Duodenal mucosa (tissue), 2 donors: ENCODE data around the gene CDRT15L2.
"Not testable (repeated sequence)": the region's sequence is repeated elsewhere in the genome, so short reads cannot be mapped to it uniquely, and the experiment has no call there.

ENCODE experiments used
- H3K27ac ChIP-seq: one replicate; pipeline ENCODE4 v1.7.0; 2013; ENCODE audit warnings: low read depth, low read length
- H3K27me3 ChIP-seq, 2 donors: one replicate each; pipeline ENCODE4 v1.7.0; 2013; ENCODE audit warnings: low read length in 2 of 2, control low read depth in 1 of 2; ENCODE audit not compliant: insufficient read depth in 2 of 2, control insufficient read depth in 1 of 2
- H3K36me3 ChIP-seq, 2 donors: one replicate each; pipeline ENCODE4 v1.7.0; 2013; ENCODE audit warnings: low read length in 2 of 2, control low read depth in 1 of 2; ENCODE audit not compliant: insufficient read depth in 2 of 2, control insufficient read depth in 1 of 2
- H3K4me1 ChIP-seq, 2 donors: one replicate each; pipeline ENCODE4 v1.7.0; 2013; ENCODE audit warnings: low read length in 2 of 2, control low read depth in 1 of 2; ENCODE audit not compliant: insufficient read depth in 2 of 2, control insufficient read depth in 1 of 2
- H3K4me3 ChIP-seq, 2 donors: one replicate each; pipeline ENCODE4 v1.7.0; 2013; ENCODE audit warnings: low read length in 2 of 2, low read depth in 1 of 2
- H3K9ac ChIP-seq, 2 donors: one replicate each; pipeline ENCODE4 v1.7.0; 2013; ENCODE audit warnings: low read length in 2 of 2, low read depth in 1 of 2
- H3K9me3 ChIP-seq, 2 donors: one replicate each; pipeline ENCODE4 v1.7.0; 2013; ENCODE audit warnings: low read length in 2 of 2, control low read depth in 1 of 2; ENCODE audit not compliant: control insufficient read depth in 1 of 2

CDRT15L2 gene

DNA sequence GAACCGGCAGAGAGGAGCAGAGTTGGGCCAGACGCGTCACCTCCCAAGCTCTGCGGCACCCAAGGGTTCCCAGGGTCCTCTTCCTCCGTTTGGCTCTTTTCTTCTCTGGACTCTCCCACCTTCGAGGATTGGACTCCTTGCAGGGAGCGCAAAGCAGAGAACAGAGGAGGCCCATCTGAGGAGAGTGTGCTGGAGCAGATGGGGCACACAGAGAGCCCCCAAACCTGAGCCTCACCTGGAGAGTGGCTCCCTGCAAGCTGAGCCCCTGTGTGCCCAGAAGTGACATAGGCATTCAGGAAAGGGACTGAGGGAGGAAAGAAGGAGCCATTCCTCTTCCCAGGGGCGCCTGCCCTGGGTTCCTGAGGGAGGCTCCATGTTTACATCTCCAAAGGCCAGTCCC lies 6.3 kb upstream of the CDRT15L2 start:
- not testable (repeated sequence) for H3K4me3 ChIP-seq, H3K9ac ChIP-seq, H3K4me1 ChIP-seq, H3K9me3 ChIP-seq, H3K27ac ChIP-seq, H3K27me3 ChIP-seq, H3K36me3 ChIP-seq

DNA sequence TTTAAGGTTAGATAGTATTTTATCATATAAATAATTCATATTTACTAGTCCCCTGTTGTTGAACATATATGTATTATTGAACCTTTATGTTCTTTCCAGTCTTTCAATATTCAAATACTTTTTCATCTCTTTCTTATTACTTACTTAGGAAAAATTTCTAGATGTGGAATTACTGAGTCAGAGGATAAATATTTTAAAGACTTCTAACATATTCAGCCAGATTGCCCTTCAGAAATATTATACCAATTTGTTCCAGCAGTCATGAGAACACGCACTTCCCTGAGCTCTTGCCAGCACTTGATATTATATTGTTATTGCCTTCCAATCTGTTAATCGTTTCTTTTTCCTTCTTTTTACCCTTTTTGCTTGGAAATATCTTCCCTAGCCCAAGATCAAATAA lies 4.5 kb upstream of the CDRT15L2 start:
- H3K9ac ChIP-seq, H3K9me3 ChIP-seq, H3K36me3 ChIP-seq, H3K27me3 ChIP-seq, H3K4me3 ChIP-seq, H3K4me1 ChIP-seq, H3K27ac ChIP-seq: not testable (repeated sequence)

DNA sequence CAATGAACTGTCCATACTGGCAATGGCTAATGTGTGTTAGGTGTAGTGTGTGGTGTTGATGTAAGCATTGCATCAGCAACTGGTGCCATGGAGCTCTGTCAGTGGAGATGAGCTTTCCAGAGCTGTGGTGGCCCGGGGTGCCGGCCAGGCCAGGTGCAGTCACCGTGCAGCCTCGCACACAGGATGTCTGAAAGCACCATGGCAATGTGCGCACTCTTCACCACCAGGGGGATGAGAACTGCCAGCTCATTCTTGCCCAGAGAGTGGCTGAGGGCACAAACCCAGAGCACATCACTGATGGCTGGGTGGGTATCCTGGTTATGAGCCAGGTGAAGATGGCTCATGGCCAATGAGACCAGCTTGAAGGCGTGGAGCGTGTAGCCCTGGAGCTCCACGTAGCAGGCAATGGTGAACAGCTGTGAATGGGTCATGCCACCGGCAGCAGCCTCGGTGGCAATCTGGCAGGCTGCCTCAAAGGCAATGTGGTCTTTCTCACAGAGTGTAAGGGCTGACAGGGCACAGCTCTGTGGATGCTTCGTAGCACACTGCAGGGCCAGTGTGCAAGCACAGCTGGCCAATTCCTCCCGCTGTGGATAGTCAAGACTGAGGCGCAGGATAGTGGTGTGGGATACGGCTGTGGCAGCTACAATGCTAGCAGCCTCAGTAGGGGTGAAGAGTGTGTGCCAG lies 4.5 kb downstream of the CDRT15L2 start:
- H3K4me1 ChIP-seq, H3K4me3 ChIP-seq, H3K36me3 ChIP-seq, H3K9ac ChIP-seq, H3K27me3 ChIP-seq, H3K9me3 ChIP-seq, H3K27ac ChIP-seq: not testable (repeated sequence)

DNA sequence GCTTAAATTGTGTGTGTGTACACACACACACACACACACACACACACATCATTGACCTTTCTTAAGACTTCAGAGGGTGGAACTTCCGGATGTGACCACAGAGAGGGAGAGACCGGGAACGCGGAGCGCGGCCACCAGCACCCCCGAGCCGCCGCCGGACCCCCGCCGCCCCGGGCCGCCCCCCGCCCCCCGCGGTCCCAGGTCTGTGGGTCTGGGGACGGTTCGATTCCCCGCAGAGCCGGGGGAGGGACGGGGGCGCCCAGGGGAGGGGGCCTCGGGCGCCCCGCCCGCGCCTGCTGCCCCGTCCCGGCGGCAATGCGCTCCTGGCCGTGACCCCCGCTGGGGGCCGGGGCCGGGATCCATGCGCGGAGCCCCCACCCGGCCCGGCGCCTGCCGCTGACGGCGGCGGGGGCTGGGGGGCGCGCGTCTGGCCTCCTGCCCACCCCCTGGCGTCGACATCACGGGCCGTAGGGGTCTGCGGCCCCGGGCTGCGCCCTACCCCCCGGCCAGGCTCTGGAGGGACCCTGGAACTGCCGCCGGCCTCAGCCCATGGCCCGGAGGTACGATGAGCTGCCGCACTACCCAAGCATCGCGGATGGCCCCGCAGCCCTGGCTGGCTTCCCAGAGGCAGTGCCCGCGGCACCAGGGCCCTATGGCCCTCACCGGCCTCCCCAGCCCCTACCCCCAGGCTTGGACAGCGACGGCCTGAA lies 9.4 kb downstream of the CDRT15L2 start:
- not testable (repeated sequence) for H3K27ac ChIP-seq, H3K27me3 ChIP-seq, H3K4me3 ChIP-seq, H3K36me3 ChIP-seq, H3K9me3 ChIP-seq, H3K9ac ChIP-seq, H3K4me1 ChIP-seq

DNA sequence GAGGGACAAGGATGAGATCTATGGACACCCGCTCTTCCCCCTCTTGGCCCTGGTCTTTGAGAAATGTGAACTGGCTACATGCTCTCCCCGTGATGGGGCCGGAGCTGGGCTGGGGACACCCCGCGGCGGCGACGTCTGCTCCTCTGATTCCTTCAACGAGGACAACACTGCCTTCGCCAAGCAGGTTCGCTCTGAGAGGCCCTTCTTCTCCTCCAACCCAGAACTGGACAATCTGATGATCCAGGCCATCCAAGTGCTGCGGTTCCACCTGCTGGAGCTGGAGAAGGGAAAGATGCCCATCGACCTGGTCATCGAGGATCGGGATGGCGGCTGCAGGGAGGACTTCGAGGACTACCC lies 9.9 kb downstream of the CDRT15L2 start:
- not testable (repeated sequence) for H3K9ac ChIP-seq, H3K4me1 ChIP-seq, H3K27me3 ChIP-seq, H3K36me3 ChIP-seq, H3K9me3 ChIP-seq, H3K4me3 ChIP-seq, H3K27ac ChIP-seq

DNA sequence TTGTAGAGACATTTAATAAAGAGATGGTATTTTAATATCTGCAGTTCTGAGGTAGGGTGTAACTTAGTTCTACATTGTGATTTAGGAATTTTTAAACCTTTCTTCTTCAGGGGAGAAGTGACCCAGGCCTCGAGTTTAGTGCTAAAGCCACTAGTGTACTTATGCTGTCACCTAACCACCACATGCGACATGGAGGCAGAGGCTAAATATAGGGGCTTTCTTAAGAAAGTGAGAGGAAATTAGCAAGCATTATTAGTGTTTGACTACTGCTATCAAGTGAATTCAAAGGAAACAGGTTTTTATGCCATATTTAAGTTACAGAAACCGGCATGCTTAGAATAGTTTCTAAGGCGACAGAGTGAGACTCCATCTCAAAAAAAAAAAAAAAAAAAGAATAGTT lies 11.5 kb downstream of the CDRT15L2 start:
- not testable (repeated sequence) for H3K27me3 ChIP-seq, H3K4me3 ChIP-seq, H3K4me1 ChIP-seq, H3K9ac ChIP-seq, H3K27ac ChIP-seq, H3K36me3 ChIP-seq, H3K9me3 ChIP-seq

DNA sequence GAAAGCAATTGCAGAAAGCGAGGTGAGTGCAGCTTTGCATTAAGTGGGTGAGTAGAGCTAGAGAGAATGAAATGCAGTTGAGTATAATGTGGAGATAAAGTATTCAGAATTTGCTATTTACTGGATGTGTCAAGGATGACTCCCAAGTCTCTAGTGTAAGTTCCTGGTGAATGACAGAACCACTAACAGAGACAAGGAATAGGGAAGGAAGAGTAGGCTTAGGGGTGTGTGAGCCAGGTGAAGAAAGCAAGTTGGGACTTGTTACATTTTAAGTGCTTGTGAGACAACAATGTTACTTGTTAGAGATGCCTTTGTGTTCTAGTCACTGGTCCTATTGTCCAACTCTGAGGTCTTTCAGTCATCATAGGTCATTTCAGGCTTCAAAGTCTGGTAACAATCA lies 26.0 kb downstream of the CDRT15L2 start:
- not testable (repeated sequence) for H3K36me3 ChIP-seq, H3K9ac ChIP-seq, H3K4me1 ChIP-seq, H3K9me3 ChIP-seq, H3K4me3 ChIP-seq, H3K27me3 ChIP-seq, H3K27ac ChIP-seq

DNA sequence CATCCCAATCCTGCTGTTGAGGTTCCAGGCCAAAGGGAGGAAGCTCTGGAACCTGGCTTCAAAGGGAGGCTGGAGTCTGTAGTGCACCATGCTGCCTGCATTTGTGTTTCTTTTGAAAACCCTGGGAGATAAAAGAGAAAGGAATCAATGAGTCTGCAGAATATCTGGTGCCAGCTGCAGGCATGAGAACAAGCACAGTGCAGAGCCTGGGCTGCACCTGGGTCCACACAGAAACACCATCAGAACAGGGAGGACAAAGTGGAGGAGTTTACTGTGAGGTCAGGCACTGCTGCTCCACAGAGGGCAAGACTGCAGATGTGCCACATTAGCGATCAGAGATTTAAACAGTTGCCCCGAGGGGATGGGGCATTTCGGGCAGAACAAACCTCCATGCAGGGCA lies 30.0 kb downstream of the CDRT15L2 start:
- not testable (repeated sequence) for H3K9ac ChIP-seq, H3K4me1 ChIP-seq, H3K36me3 ChIP-seq, H3K27ac ChIP-seq, H3K4me3 ChIP-seq, H3K9me3 ChIP-seq, H3K27me3 ChIP-seq

DNA sequence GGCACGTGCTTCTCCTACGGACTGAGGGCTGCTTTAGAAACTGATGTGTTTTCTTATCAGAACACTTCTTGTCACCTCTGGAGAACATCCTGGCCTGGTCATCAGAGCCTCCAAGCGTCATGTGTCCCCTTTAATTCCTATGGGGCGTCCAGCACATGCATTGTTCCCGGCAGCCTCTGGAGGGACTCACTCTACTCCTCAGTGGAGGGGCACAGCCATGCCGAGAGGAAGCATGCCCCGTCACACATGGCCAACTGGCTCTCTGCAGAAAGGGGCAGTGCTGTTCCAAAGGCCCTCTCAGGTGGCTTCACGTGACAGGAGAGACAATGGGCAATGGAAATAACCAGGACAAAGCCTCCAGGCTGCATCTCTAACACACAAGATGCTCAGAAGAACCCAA lies 31.8 kb downstream of the CDRT15L2 start:
- H3K27me3 ChIP-seq, result no peaks in the 10 kb centered on the region
- H3K9ac ChIP-seq, result no peak overlapping the region
- H3K36me3 ChIP-seq, result no peaks in the 10 kb centered on the region
- no peaks in the 10 kb centered on the region for H3K4me1 ChIP-seq
- no peak overlapping the region for H3K4me3 ChIP-seq
- H3K27ac ChIP-seq, result no peak overlapping the region
- H3K9me3 ChIP-seq, result no peaks in the 10 kb centered on the region

DNA sequence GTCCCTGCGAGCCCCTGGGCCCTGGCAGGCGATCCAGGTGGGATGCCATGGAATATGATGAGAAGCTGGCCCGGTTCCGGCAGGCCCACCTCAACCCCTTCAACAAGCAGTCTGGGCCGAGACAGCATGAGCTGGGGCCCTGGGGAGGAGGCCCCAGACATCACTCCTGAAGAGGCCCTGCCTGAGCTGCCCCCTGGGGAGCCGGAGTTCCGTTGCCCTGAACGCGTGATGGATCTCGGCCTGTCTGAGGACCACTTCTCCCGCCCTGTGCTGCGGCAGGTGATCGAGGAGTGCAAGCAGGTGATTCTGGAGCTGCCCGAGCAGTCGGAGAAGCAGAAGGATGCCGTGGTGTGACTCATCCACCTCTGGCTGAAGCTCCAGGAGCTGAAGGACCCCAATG lies 33.1 kb downstream of the CDRT15L2 start:
- Histone ChIP-seq H3K4me3 (no peak overlapping the region), H3K9ac (no peak overlapping the region), H3K36me3 (no peaks in the 10 kb centered on the region), H3K27ac (no peak overlapping the region), H3K9me3 (no peaks in the 10 kb centered on the region), H3K27me3 (no peaks in the 10 kb centered on the region), H3K4me1 (no peaks in the 10 kb centered on the region)

DNA sequence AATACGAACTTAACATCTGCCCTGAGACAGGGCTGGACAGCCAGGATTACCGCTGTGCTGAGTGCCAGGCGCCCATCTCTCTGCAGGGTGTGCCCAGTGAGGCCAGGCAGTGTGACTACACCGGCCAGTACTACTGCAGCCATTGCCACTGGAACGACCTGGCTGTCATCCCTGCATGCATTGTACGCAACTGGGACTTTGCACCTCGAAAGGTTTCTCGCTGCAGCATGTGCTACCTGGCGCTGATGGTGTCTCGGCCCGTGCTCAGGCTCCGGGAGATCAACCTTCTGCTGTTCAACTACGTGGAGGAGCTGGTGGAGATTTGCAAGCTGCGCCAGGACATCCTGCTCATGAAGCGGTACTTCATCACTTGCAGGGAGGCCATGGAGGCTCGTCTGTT lies 33.7 kb downstream of the CDRT15L2 start:
- H3K36me3 ChIP-seq, result no peaks in the 10 kb centered on the region
- H3K27ac ChIP-seq, result no peak overlapping the region
- H3K9ac ChIP-seq, result no peak overlapping the region
- H3K4me1 ChIP-seq, result no peaks in the 10 kb centered on the region
- H3K27me3 ChIP-seq, result no peaks in the 10 kb centered on the region
- no peaks in the 10 kb centered on the region for H3K9me3 ChIP-seq
- H3K4me3 ChIP-seq, result no peak overlapping the region
